HG03025 (cell line): Measurements from ENCODE around the gene BPIFB3.
"Not testable (repeated sequence)": the region's sequence is repeated elsewhere in the genome, so short reads cannot be mapped to it uniquely, and the experiment has no call there.

Experiments used
- ATAC-seq: cut with Tn5 transposase; IDR thresholded peaks from one replicate; pipeline ENCODE4 v1.9.1; 2021; ENCODE audit warnings: mild to moderate bottlenecking, moderate library complexity; ENCODE audit not compliant: unreplicated experiment, low FRiP score

BPIFB3 gene

DNA sequence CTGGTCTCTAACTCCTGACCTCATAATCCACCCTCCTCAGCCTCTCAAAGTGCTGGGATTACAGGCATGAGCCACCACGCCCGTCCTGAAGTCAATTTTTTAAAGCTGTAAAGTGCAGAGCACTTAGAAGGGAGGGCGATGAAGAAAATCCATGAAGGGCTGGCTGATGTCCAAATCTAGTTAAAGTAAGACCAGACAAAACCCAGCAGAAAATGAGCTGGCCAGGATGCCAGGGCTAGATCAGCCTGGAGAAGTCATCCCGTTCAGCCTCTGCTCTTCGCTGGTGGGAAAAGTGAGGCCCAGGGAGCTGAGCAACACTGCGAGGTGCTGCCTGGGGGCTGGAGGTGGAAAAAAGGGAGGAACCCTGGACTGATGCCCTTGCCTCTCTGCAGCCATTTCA is 28.8 kb downstream of the BPIFB3 start:
- ATAC-seq: no peak

DNA sequence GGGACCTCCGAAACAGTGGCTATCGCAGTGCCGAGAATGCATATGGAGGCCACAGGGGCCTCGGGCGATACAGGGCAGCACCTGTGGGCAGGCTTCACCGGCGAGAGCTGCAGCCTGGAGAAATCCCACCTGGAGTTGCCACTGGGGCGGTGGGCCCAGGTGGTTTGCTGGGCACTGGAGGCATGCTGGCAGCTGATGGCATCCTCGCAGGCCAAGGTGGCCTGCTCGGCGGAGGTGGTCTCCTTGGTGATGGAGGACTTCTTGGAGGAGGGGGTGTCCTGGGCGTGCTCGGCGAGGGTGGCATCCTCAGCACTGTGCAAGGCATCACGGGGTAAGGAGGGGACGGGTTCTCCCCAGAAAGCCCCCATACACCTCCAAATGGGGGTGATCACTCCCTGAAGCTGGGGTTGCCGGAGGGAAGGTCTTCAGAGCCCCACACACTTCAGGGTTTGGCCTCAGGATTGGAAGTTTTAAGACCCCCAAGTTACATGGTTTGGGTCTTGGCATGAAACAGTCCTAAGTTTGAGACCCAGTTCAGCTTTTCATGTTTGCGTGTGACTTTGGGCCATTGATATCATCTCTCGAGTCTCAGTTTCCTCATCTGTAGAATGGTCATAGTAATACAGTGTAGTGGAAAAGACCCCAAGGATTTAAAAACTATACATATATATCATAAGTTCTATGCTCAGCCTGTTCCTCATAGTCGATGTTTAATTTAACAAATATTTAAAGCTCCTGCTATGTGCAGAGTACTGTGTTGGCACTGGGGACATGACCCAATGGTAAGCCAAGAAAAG is 30.0 kb downstream of the BPIFB3 start:
- no peak for ATAC-seq

DNA sequence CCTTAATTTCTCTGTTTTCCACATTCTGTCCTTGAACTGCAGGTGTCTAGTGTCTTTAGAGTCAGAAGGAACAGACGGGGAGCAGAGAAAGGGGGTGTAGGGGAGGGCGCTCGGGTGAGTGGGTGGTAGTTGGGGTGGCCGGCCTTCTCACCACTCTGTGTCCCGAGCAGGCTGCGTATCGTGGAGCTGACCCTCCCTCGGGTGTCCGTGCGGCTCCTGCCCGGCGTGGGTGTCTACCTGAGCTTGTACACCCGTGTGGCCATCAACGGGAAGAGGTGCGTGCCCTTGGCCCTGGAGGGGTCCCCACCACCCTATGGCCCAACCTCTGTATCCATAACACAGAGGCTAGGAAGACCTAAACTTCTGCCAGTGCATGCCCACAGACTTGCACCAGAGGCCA is 31.0 kb downstream of the BPIFB3 start:
- no peak for ATAC-seq

DNA sequence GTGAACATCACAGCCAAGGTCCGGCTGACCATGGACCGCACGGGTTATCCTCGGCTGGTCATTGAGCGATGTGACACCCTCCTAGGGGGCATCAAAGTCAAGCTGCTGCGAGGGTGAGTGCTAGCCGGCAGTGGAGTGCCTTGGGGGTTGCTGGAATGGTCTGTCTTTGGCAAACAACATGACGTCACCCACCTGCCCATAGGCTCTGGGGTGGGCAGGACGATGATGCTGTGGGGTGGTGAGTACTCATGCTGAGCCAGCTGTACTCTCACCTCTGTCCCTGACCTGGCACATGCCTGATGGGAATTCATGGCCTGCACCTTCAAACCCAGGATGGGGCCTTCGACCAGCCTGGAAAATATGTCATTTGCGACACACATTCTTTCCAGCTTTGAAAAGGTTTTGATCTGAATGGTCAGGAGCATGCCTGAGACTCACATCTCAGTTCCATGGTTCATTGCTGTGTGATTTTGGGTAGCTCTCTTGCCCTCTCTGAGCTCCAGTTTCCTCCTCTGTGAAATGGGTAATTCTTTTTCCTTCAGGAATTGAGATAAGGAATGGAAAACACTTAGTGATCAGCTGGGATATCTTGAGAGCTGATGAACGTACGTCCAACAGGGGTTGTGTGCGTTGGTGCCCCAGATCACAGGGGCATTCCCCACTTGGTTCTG is 32.5 kb downstream of the BPIFB3 start:
- no peak for ATAC-seq

DNA sequence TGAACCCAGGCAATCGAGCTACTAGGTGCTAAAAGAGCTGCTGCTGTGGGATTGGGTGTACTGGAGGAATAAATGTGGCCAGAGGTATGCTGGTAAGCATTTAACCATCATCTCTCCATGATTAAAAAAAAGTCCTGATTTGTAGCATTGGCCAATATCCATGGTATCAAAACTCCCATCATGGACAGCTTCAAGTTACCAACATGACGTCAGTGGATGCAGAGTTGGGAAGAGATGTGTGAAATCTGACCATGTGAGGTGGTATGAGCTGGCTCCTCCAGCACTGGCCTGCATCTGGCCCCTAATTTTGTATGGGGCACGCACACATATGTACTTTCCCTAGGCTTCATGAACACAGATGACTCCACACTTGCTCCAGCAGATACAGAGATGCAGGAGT is 37.4 kb downstream of the BPIFB3 start:
- ATAC-seq: no peak

DNA sequence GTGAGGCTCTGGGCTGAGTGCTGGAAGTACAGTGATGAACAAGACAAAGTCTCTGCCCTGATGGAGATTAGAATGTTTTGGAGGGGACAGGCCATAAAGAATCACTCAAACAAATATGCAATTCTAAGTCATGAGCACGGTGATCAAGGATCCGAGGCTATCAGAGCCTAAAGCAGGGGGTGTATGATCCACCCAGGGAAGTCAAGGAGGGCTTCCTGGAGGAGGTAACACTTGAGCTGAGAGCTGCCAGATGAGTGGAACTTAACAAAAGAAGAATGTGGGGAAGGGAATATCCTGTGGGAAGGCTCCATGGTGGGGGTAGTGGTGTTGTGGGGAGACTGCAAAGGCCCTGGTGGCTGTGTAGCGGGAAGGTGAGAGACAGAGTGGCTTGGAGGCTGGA is 38.0 kb downstream of the BPIFB3 start:
- no peak for ATAC-seq

DNA sequence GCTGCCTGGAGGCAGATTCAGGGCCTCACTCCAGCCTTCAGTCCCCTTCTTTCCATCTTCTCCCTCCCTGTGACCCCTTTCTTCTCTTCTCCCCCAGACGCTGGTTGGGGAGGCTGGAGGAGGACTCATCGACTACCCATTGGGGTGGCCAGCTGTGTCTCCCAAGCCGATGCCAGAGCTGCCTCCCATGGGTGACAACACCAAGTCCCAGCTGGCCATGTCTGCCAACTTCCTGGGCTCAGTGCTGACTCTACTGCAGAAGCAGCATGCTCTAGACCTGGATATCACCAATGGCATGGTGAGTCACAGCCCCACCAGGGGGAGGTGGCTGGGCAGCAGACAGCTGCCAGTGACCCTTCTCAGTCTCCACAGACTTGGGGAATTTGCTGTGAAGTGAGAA is 38.7 kb downstream of the BPIFB3 start:
- ATAC-seq: no peak

DNA sequence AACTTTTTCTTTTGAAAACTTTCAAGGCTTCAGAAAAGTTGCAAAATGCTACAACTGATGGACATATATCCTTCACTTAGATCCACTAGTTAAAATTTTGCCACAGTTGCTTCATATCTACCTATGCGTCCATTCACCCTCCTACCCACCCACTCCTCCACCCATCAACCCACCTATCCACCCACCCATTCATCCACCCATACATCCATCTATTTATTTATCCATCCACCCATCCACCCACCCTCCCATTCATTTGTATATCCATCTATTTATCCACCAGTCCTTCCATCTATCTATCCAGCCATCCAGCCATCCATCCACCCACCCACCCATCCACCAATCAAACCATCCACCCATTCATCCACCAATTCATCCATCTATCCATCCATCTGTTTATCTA is 39.4 kb downstream of the BPIFB3 start:
- ATAC-seq: no peak

DNA sequence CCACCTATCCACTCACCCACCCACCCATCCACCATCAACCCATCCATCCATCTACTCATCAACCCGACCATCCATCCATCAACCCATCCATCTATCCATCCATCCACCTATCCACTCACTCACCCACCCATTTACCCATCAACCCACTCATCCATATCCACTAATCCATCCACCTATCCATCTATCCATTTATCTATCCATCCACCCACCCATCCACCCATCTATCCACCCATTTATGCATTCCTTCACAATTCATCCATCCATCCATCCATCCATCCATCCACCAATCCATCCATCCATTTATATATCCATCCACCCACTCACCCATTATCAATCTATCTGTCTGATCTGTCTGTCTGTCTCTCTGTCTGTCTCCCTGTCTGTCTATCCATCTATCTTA is 39.9 kb downstream of the BPIFB3 start:
- ATAC-seq: no peak

DNA sequence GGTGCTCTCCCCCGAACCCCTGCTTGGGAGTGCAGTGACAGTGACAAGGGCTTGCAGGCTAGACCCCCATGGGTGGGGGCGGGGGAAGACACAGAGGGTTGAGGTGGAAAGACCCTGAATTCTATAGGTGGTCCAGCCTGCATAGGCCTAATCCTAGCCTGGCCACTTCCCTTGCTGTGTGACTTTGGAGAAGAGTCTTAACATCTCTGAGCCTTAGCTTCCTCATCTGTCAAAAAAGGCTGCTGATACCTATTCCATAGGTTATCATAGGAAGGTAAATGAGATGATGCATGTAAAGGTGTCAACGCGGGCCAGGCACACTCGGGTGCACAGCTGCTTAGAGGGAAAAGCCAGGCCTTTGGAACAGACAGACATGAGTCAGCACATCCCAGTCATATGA is 41.5 kb downstream of the BPIFB3 start:
- ATAC-seq: no peak

DNA sequence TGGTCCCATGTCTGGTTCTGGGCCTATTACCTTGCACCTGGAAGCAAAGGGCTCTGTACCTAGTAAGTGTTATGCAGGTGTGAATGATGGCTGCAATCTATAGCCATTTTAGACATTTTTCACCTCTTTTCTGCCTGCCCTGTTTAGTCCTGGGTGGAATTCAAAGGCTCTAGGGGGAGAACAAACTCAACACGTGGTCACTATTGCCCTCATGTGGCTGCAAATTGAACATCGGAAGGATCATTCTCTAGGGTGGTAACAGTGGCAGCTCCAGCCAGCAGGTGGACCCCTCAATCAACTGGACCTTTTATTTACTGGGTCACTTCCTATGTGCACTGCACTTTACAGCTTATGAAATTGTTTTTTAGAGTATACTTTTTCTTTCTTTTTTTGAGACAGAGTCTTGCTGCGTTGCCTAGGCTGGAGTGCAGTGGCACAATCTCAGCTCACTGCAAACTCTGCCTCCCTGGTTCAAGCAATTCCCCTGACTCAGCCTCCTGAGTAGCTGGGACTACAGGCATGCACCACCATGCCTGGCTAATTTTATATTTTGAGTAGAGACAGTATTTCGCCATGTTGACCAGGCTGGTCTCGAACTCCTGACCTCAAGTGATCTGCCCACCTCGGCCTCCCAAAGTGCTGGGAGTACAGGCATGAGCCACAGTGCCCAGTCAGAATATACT is 42.3 kb downstream of the BPIFB3 start:
- not testable (repeated sequence) for ATAC-seq

DNA sequence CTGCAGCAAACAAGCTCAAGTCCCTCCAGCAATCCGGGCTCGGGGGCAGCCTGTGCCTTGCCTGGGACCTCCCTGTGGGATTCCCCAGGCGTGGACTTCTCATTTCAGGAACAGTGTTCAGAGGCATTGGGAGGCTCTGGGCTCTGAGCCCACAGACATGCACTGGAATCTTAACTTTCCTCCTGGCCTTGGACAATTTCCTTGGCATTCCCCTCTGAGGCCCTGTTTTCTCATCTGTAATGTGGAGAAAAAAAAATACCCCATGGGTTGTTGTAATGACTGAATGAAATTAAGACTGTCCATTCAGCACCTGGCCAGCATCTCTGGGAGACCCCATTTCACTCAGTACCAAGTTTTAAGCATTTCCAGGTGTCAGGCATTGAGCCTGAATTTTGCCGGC is 43.3 kb downstream of the BPIFB3 start:
- no peak for ATAC-seq

DNA sequence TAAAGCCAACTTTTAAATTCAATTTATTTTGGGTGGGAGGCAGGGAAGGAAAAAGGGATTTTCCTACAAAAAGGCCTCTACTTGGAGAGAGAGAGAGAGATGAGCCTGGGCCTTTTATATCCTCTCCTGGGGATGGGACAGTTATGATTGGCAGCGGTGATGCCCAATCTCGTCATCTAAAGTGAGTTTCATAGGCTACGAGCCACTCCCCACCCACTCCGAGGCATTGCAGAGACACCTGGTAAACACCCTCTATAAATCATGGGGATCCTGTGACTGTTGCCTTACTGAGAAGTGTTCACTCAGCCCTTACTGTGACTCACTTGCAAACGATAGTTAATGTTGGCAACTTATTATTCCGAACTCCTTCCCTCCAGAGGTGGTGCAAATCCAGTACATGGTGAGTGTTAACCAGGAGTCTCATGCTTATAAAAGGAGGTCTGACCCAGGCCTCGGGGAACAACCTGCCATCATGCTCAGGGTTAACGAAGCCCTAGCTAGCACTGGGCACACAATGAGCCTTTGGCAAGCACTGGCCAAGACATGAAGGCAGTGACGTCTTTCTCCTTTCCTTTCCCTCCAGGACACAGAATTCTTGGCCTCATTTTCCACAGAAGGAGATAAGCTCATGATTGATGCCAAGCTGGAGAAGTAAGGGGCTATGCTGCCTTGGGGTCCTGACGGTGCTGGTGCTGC is 46.3 kb downstream of the BPIFB3 start:
- no peak for ATAC-seq

DNA sequence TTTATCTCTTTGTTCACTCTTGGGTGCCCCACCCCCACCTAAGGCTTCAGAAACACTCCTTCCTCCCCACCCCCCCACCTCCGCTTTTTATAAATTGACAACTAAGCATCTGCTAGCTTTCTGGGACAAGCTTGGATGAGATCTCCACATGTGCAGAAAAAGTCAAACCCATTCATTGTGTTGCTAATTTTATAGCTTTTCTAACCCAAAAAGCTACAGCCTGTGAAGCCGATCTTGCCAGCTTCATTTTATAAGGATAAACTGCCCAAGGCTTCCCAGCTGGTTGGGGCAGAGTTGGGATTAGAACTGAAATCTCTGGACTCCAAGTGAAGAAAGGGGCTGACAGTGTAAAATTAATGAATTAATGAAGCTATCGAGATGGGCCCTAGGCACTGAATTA is 49.9 kb downstream of the BPIFB3 start:
- ATAC-seq: no peak

DNA sequence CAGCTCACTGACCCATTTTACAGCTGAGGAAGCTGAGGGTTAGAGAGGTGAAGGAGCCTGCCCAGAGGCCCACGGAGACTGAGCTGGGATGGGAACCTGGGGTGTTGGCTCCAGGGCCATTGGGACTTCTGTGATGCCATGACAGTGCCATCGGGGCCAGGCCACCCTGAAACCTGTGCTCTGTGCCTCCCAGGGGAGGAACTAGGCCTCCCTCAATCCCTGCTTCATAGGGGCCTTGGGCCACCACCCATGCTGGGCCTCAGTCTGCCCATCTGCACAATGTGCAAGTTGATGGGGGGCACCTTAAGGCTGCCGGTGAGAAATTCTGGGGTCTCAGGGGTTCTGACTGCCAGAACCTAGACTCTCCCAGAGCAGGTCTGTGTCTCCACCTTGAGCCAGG is 50.6 kb downstream of the BPIFB3 start:
- ATAC-seq: no peak

DNA sequence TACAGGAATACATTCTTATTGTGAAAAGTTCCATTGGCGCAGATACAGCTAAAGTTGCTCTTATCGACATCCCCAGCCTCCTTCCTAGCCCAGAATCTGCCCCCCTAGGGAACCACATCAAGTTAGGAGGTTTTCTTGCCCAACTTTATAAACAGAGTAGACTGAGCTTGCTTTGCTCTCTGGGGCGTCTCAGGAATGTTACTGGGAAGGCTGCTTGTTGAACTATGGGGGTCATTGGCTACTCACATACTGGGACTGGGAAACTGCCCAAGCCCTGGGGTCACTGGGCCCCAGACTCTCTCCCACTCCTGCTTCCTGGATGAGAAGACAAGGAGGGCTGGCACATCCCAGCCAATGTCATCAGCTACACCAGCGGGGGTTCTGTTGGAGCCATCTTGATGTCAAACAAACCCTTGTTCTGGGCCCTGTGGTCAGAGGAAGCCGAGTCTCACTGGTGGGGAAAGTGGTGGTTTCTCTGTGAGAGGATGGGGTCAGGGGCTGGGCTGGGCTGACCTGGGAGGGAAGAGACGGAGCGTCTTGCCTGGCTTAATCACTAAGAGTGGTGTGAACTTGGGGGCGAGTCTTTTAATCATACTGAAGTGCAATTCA is 51.7 kb downstream of the BPIFB3 start:
- no peak for ATAC-seq

DNA sequence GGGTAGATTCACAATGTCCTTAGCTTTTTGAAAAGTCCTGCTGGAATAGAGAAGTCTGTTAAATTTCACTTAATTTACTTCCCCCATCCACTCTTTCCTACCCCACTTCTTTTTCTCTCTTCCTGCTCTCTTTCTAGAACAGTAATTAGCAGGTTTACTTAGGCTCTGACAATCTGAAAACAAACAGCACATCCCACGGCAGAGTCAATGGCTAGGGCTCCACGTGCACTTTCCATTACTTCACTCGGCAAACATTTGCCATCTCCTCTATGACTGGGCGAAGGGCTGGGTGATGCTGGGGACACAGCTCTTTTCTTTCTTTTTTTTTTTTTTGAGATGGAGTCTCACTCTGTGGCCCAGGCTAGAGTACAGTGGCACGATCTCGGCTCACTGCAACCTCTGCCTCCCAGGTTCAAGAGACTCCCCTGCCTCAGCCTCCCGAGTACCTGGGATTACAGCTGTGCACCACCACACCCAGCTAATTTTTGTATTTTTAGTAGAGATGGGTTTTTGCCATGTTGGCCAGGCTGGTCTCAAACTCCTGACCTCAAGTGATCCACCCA is 52.4 kb downstream of the BPIFB3 start:
- not testable (repeated sequence) for ATAC-seq

DNA sequence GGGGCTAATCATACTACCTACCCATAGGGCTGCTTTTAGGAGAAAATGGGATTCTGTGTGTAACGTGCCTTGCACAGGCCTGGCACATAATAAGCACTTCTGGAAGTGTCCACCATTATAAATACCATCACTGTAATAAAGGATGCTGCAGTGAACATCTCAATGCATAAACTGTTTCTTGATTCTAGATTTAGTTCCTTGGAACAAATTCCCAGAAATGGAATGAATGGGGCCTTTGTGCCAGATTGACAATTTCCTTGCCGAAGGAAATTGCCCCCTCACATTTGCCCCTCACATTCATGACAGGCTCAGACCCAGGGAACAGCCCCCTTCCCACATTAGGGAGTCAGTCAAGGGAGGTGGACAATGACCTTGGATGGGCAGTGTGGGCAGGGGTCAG is 55.0 kb downstream of the BPIFB3 start:
- no peak for ATAC-seq

DNA sequence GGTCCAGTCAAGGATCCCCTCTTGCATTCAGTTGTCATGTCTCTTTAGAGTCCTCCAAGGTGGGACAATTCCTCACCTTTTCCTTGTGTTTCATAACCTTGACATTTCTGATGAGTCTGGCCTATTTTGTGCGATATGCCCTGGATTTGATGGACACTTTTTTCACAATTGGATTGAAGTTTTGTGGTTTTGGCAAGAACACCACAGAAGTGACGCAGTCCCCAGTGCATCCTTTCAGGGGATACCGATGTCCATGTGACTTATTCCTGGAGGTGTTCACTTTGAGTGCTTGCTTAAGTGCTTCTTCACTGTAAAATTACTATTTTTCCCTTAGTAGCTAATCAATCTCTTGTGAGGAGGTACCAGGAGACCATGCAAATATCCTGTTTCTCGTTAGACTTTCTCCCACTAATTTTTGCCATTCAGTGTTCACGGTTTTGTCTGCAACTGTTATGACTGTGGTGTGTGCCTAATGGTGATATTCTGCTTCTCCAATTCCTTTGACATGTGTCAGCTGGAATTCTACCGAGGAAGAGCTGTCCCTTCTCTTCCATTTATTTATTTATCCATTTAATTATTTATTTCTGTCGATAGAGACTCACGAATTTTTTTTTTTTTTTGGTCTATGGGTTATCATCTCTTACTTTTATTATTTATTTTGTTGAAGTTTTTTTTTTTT is 56.6 kb downstream of the BPIFB3 start:
- ATAC-seq: no peak

DNA sequence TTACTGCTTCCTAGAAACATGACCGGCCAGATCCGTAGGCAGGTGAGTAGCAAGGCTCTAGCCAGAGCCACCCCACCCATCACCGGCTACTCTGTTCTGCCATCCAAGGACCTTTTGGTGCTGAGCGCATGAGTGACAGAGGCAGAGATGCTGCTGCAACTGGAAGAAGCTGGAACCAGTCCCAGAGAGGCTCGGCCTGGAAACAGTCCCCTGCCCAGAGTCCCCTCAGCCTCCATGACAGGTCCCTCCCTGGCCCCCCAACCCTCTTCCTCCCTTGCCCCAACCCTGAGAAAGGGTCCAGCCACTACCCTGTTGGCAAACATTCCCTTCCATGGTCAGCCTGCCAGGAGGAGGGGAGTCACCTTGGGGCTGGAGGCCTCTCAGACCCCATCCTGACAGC is 57.6 kb downstream of the BPIFB3 start:
- ATAC-seq: no peak
